Kidney (tissue), 14 donors: ENCODE data around the gene RAB11FIP3. TPM values are rescaled to one million over a fixed set of nuclear protein-coding genes. Genes with fewer than 3 reads are reported as not detected.

Source experiments
- DNase-seq, 5 donors: peaks; one replicate each; pipeline ENCODE4 v3.0.0-alpha.2; 2013 to 2020
- FAIRE-seq: peaks from 2 replicates; lab custom pipeline; 2012; peaks lifted over from hg19 to GRCh38; lab: Jason Lieb, UNC
- H3K27ac ChIP-seq, 2 donors: one replicate each; pipeline ENCODE4 v1.7.0; 2013; ENCODE audit warnings: low read depth in 2 of 2, low read length in 2 of 2, inconsistent platforms in 1 of 2
- H3K27me3 ChIP-seq: one replicate; pipeline ENCODE4 v1.7.1; 2013; ENCODE audit warnings: low read length, inconsistent platforms; ENCODE audit not compliant: control insufficient read depth, insufficient read depth
- H3K36me3 ChIP-seq, 3 donors: one replicate each; pipeline versions ENCODE4 v1.7.0 to v1.7.1; 2013; ENCODE audit warnings: low read length in 3 of 3, control low read depth in 1 of 3, inconsistent platforms in 1 of 3; ENCODE audit not compliant: insufficient read depth in 3 of 3, control insufficient read depth in 2 of 3
- H3K4me1 ChIP-seq, 3 donors: one replicate each; pipeline versions ENCODE4 v1.7.0 to v1.7.1; 2013; ENCODE audit warnings: low read length in 3 of 3, inconsistent platforms in 1 of 3, low read depth in 1 of 3; ENCODE audit not compliant: control insufficient read depth in 2 of 3, insufficient read depth in 2 of 3
- H3K4me3 ChIP-seq, 3 donors: one replicate each; pipeline versions ENCODE4 v1.7.0 to v1.8.1; 2013; ENCODE audit warnings: low read length in 3 of 3, control low read depth in 1 of 3, inconsistent platforms in 1 of 3
- H3K9ac ChIP-seq, 3 donors: one replicate each; pipeline versions ENCODE4 v1.7.0 to v1.7.1; 2013; ENCODE audit warnings: low read length in 3 of 3, control low read depth in 1 of 3, inconsistent platforms in 1 of 3
- H3K9me3 ChIP-seq, 3 donors: one replicate each; pipeline versions ENCODE4 v1.7.0 to v1.7.1; 2013; ENCODE audit warnings: low read length in 3 of 3, control low read depth in 1 of 3, inconsistent platforms in 1 of 3; ENCODE audit not compliant: control insufficient read depth in 2 of 3, insufficient read depth in 1 of 3
- CTCF ChIP-seq: IDR thresholded peaks from 3 replicates; pipeline ENCODE4 v1.5.1; 2012; ENCODE audit warnings: mild to moderate bottlenecking, moderate library complexity, borderline replicate concordance; ENCODE audit not compliant: insufficient read depth; ENCODE audit errors: extremely low read depth
- intact Hi-C: fragments of 100-400 bp; cut with DNase I; formaldehyde crosslinking; loops from one replicate; pipeline ENCODE4 v1.11.1; 2022
- polyA plus RNA-seq: library from polyadenylated mRNA; stranded (reverse); fragments of 350-450 nt; fragmentation: Illumina TruSeq; extraction: RNeasy Lipid Tissue Mini Kit (QIAGEN cat#74804); gene quantifications from one replicate; pipeline ENCODE4 v1.2.3, GENCODE V29; 2014; ENCODE audit warnings: low read depth, low replicate concordance; ENCODE audit not compliant: insufficient read depth
- total RNA-seq: library from RNA; stranded (reverse); fragmentation: NEBNext Ultra II Directional; extraction: Animal tissue kit (Norgen Biotek cat#: 25700); gene quantifications from one replicate; pipeline ENCODE4 v1.2.1, GENCODE V29; 2021
- donor health status: control.
- donor health status: control.
- donor health status: control.
- donor health status: control.
- donor health status: control.
- donor health status: DM: yes; HTN: yes; CAD: no.
- donor health status: Normal renal cell carcinoma (clear cell type).

RAB11FIP3 gene
- total and polyA plus RNA-seq, 2 donors from 2014 or later, result 84.9 to 162 TPM

GRCh38 chr16:444027-444426, 18.6 kb downstream of the RAB11FIP3 start:
- intact Hi-C loops, result no loop called here
- DNase-seq (no peak), FAIRE-seq (no peak)
- Histone ChIP-seq H3K4me1 (peaks cover 0 to 2% (median 0%) of the 10 kb centered on the region in 3 donors), H3K9me3 (no peaks in the 10 kb centered on the region), H3K9ac (no peak overlapping the region), H3K36me3 (no peaks in the 10 kb centered on the region), H3K27ac (no peak overlapping the region), H3K4me3 (no peak overlapping the region), H3K27me3 (no peaks in the 10 kb centered on the region)
- TF ChIP-seq CTCF, result no peak

DNA sequence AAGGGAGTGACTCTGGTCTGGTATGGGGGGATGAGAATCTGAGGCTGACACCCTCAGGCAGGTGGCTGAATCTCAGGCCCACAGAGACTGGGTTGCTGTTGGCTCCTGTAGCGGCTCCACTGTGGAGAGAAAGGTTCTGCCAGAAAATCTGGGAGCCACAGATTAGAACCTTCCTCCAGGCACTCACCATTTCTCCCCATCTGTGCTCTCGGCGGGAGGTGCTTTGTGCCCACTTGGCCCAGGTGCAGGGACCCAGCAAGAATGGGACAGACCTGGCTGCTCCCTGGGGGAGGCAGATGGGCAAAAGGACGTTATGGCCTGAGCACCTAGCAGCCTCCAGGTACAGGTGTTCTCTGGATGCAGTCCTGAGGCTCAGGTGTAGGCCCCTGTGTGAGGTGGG, 20.1 kb downstream of the RAB11FIP3 start:
- Histone ChIP-seq H3K27ac (no peak overlapping the region), H3K9ac (no peak overlapping the region), H3K27me3 (no peaks in the 10 kb centered on the region), H3K9me3 (no peaks in the 10 kb centered on the region), H3K36me3 (no peaks in the 10 kb centered on the region), H3K4me1 (peaks cover 0 to 5% (median 0%) of the 10 kb centered on the region in 3 donors), H3K4me3 (no peak overlapping the region)
- TF ChIP-seq CTCF, result no peak
- intact Hi-C loops, result no loop called here
- FAIRE-seq (no peak), DNase-seq (no peak)

DNA sequence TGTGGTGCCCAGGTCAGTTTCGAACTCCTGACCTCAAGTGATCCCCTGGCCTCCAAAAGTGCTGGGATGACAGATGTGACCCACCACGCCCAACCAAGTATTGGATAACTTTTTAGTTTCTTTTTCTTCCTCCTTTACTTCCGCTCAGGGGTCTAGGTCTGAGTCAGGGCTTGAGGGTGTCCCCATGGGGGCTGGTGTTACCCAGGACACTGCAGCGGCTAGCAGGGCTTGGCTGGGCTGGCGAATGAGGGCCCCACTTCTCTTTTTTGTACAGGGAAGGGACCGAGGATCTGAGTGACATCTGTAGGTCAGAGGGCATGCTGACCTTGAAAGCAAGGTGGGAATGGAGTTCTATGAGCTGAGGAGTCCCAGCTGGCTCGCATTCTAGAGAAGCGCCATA, 24.9 kb downstream of the RAB11FIP3 start:
- intact Hi-C loops, result no loop called here
- DNase-seq (no peak), FAIRE-seq (no peak)
- peaks cover 0 to 8% (median 4%) of the 10 kb centered on the region in 3 donors for H3K4me1 ChIP-seq
- no peak overlapping the region for H3K27ac ChIP-seq
- no peak overlapping the region for H3K4me3 ChIP-seq
- no peaks in the 10 kb centered on the region for H3K9me3 ChIP-seq
- no peak for TF ChIP-seq CTCF
- H3K9ac ChIP-seq, result no peak overlapping the region
- H3K36me3 ChIP-seq, result peaks cover 0 to under 1% (median 0%) of the 10 kb centered on the region in 3 donors
- H3K27me3 ChIP-seq, result no peaks in the 10 kb centered on the region
